Gastrocnemius medialis (tissue), 4 donors: ENCODE results near the gene MAP3K15. TPM values are rescaled to one million over a fixed set of nuclear protein-coding genes. Genes with fewer than 3 reads are reported as not detected.

Experiments
- ATAC-seq, 2 donors: fragments of 150-250 bp; one replicate each; pipeline ENCODE4 v1.9.1; 2016
- DNase-seq, 2 donors: peaks; one replicate each; pipeline ENCODE4 v3.0.0-alpha.2; 2019
- H3K27ac ChIP-seq, 4 donors: fragments of 200-600 bp; sonication (generic); 1 replicate in 1 of 4; 2 replicates in 3 of 4; pipeline ENCODE4 v1.5.1; 2016 to 2018; ENCODE audit warnings: mild to moderate bottlenecking in 2 of 4, moderate library complexity in 1 of 4
- H3K27me3 ChIP-seq, 3 donors: fragments of 200-600 bp; sonication (generic) in 2 of 3; 1 replicate in 1 of 3; 2 replicates in 2 of 3; pipeline versions ENCODE4 v1.5.1 to v1.6.0; 2016 to 2019; ENCODE audit warnings: mild to moderate bottlenecking in 1 of 3, moderate library complexity in 1 of 3
- H3K36me3 ChIP-seq, 2 donors: fragments of 200-600 bp; sonication (generic) in 1 of 2; one replicate each; pipeline ENCODE4 v1.5.1; 2017 to 2018
- H3K4me1 ChIP-seq, 2 donors: fragments of 200-600 bp; sonication (generic) in 1 of 2; one replicate each; pipeline ENCODE4 v1.5.1; 2016 to 2017; ENCODE audit warnings: mild to moderate bottlenecking in 2 of 2
- H3K4me3 ChIP-seq, 4 donors: fragments of 200-600 bp; sonication (generic) in 3 of 4; 1 replicate in 1 of 4; 2 replicates in 3 of 4; pipeline ENCODE4 v1.5.1; 2016 to 2019; ENCODE audit warnings: mild to moderate bottlenecking in 2 of 4
- H3K9me3 ChIP-seq, 3 donors: fragments of 200-600 bp; sonication (generic) in 2 of 3; 1 replicate in 1 of 3; 2 replicates in 2 of 3; pipeline ENCODE4 v1.5.1; 2016 to 2019
- POLR2A ChIP-seq, 2 donors: fragments of 450-650 bp; IDR thresholded peaks; one replicate each; pipeline ENCODE4 v1.6.1; 2017; ENCODE audit warnings: antibody characterized with exemption in 2 of 2, mild to moderate bottlenecking in 2 of 2, moderate library complexity in 2 of 2
- in situ Hi-C, 4 donors: fragments of 200-750 bp; cut with MboI; loops; one replicate each; pipeline versions ENCODE4 v1.15.0 to v1.8.0; 2017; ENCODE audit warnings: low sequenced_read_pairs in 4 of 4
- intact Hi-C: fragments of 100-400 bp; cut with DNase I; formaldehyde crosslinking; loops from one replicate; pipeline ENCODE4 v1.15.1; 2023; ENCODE audit warnings: low total_unique reads
- total RNA-seq, 4 donors: library from RNA; depleted of rRNA; stranded (reverse); fragments of >200 nt; gene quantifications; one replicate each; pipeline versions ENCODE4 v1.1.0 to v1.2.3, GENCODE V29; 2016
- TF ChIP-seq, protein P1 (sequence below), 5 experiments: fragments of 450-650 bp in 3 of 5; fragments of 200-600 bp in 2 of 5; sonication (generic) in 2 of 5; IDR thresholded peaks in 4 of 5; conservative IDR thresholded peaks in 1 of 5; 1 replicate in 4 of 5; 2 replicates in 1 of 5; pipeline ENCODE4 v1.5.1; 2016 to 2019; ENCODE audit warnings: antibody characterized with exemption in 5 of 5, mild to moderate bottlenecking in 3 of 5, moderate library complexity in 3 of 5

MAP3K15 gene
- total RNA-seq, 4 donors from 2014 or later = not detected

DNA sequence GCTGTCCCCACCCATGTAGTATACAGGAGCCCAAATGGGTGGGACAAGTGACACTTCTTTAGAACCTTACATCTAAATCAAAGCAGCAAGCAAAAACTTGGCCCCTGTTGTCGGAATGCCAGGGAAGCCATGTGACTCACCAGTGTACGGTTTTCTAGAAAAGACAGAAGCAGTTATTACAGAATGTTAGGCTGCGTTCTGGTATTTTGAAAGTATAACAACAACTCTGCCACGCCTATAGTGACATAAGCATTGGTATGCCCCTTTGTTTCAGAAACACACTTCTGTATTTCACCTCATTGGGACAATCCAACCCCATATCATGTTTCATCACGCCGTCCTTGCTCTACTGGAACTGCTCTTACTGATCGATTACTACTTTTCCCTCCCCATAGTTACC lies 156.8 kb downstream of the MAP3K15 start:
- ATAC-seq (no peak), DNase-seq (no peak)
- Histone ChIP-seq H3K9me3 (no peaks in the 10 kb centered on the region), H3K4me3 (no peak overlapping the region), H3K4me1 (no peaks in the 10 kb centered on the region), H3K27me3 (no peaks in the 10 kb centered on the region), H3K27ac (no peak overlapping the region), H3K36me3 (peaks cover 0 to 69% of the 10 kb centered on the region in 2 donors)
- TF ChIP-seq POLR2A (IDR thresholded peaks at IDR 0.05) = no peak
- TF ChIP-seq, protein P1, sequence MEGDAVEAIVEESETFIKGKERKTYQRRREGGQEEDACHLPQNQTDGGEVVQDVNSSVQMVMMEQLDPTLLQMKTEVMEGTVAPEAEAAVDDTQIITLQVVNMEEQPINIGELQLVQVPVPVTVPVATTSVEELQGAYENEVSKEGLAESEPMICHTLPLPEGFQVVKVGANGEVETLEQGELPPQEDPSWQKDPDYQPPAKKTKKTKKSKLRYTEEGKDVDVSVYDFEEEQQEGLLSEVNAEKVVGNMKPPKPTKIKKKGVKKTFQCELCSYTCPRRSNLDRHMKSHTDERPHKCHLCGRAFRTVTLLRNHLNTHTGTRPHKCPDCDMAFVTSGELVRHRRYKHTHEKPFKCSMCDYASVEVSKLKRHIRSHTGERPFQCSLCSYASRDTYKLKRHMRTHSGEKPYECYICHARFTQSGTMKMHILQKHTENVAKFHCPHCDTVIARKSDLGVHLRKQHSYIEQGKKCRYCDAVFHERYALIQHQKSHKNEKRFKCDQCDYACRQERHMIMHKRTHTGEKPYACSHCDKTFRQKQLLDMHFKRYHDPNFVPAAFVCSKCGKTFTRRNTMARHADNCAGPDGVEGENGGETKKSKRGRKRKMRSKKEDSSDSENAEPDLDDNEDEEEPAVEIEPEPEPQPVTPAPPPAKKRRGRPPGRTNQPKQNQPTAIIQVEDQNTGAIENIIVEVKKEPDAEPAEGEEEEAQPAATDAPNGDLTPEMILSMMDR (IDR thresholded peaks at IDR 0.05 in 4 of 5, conservative IDR thresholded peaks at IDR 0.05 in 1 of 5) = no peak
- intact Hi-C loops = no loop called here
- in situ Hi-C loops = loop anchor here in 1 of 4 donors (25.0 kb wide), 1 partner anchor 529 kb away; the partner anchor contains the start of gene SH3KBP1

DNA sequence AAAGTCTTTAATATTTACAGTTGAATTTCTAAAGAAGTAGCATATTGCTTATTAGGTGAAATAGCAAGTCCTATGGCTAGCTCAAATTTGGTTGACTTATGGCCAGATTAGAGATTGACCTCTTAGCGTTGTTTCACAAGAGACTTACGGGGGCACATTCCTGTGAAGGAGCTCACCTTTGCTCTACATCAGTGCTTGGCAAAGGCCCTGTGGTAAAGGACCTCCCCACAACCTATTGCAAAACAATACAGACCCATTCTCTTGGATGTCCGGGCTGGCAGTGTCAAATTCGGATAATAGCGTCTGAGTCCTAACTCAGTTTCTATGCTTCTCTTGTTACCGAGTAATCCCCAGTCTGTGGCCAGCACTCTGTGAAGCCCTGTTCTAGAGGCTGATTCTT lies 160.7 kb downstream of the MAP3K15 start:
- ATAC-seq (no peak), DNase-seq (no peak)
- H3K27me3 ChIP-seq = no peaks in the 10 kb centered on the region
- H3K4me1 ChIP-seq = no peaks in the 10 kb centered on the region
- in situ Hi-C loops (loop anchor here in 1 of 4 donors (25.0 kb wide), 1 partner anchor 533 kb away; the partner anchor contains the start of gene SH3KBP1), intact Hi-C loops (no loop called here)
- H3K4me3 ChIP-seq = no peak overlapping the region
- H3K9me3 ChIP-seq = no peaks in the 10 kb centered on the region
- H3K36me3 ChIP-seq = peaks cover 0 to 76% of the 10 kb centered on the region in 2 donors
- TF ChIP-seq POLR2A (IDR thresholded peaks at IDR 0.05) = no peak
- TF ChIP-seq, protein P1 (IDR thresholded peaks at IDR 0.05 in 4 of 5, conservative IDR thresholded peaks at IDR 0.05 in 1 of 5) = no peak
- no peak overlapping the region for H3K27ac ChIP-seq

DNA sequence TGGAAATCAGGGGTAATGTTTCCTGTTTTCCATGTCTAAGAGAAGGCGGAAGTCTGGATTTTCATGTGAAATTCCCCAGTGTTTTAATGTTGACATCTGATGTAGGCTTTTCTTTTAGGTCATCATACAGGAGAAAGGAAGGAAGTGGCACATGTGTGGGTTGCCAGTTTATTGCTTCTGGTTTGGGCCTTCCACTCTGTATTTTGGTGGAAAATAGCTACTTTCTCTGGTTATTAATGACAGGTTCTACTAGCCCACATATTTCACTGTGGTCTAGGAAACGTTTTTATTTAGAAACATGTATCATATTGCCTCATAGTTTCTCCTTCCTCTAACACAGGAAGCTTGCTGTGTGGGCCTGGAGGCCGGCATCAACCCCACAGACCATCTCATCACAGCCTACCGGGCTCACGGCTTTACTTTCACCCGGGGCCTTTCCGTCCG lies 164.3 kb downstream of the MAP3K15 start:
- H3K9me3 ChIP-seq = no peaks in the 10 kb centered on the region
- DNase-seq = no peak
- in situ Hi-C loops = loop anchor here in 1 of 4 donors (25.0 kb wide), 1 partner anchor 536 kb away; the partner anchor contains the start of gene SH3KBP1
- peak overlapping the region in 1 of 4 donors; percentile 18 for H3K27ac ChIP-seq
- H3K27me3 ChIP-seq = no peaks in the 10 kb centered on the region
- TF ChIP-seq POLR2A (IDR thresholded peaks at IDR 0.05) = no peak
- TF ChIP-seq, protein P1 (IDR thresholded peaks at IDR 0.05 in 4 of 5, conservative IDR thresholded peaks at IDR 0.05 in 1 of 5) = no peak
- intact Hi-C loops = no loop called here
- no peak overlapping the region for H3K4me3 ChIP-seq
- H3K36me3 ChIP-seq = peaks cover 0 to 44% of the 10 kb centered on the region in 2 donors
- peaks cover 0 to 2% of the 10 kb centered on the region in 2 donors for H3K4me1 ChIP-seq
- no peak for ATAC-seq

DNA sequence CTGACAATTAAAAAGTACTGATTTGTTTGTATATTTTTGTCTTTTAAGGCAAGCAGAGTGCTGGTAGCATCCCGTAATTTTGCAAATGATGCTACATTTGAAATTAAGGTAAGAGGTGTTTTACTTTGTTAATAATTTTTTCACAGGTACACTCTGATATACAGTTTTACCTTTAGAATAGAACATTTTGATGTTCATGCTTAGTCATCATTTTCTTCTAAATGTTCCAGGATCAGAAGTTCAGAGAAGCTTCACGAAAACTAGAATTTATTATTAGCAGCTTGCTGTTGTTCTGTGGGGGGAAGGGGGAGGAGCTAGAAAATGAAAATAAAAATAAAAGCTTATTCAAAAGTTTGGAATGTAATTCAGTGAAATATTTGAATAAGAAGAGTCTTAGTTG lies 166.0 kb downstream of the MAP3K15 start:
- Histone ChIP-seq H3K27me3 (no peaks in the 10 kb centered on the region), H3K4me3 (no peak overlapping the region), H3K4me1 (peaks cover 2 to 5% of the 10 kb centered on the region in 2 donors), H3K36me3 (peaks cover 0 to 33% of the 10 kb centered on the region in 2 donors), H3K27ac (no peak overlapping the region), H3K9me3 (no peaks in the 10 kb centered on the region)
- DNase-seq (no peak), ATAC-seq (no peak)
- intact Hi-C loops = loop anchor here (10.0 kb wide), 3 partner anchors 364 to 1614 kb away; partner anchors contain the start of genes PHKA2, RS1 and SCML1
- TF ChIP-seq, protein P1 (IDR thresholded peaks at IDR 0.05 in 4 of 5, conservative IDR thresholded peaks at IDR 0.05 in 1 of 5) = no peak
- no peak for TF ChIP-seq POLR2A (IDR thresholded peaks at IDR 0.05)
- in situ Hi-C loops = loop anchor here in 3 of 4 donors (25.0 kb wide), 4 partner anchors 362 to 962 kb away; partner anchors contain the start of gene PHKA2 (in 2 of the 3)
